Fibroblast of mammary gland (primary cell): ENCODE results near the gene PIGQ.
"Not testable (repeated sequence)": the region's sequence is repeated elsewhere in the genome, so short reads cannot be mapped to it uniquely, and the experiment has no call there.

Source experiments
- DNase-seq: peaks from one replicate; pipeline ENCODE4 v3.0.0-alpha.2; 2010; ENCODE audit warnings: low read depth
- H3K4me3 ChIP-seq: 2 replicates; pipeline ENCODE4 v1.5.1; 2011; ENCODE audit warnings: low read depth, mild to moderate bottlenecking, low read length, moderate library complexity; ENCODE audit not compliant: control insufficient read depth
- TF ChIP-seq, protein P1 (sequence below): conservative IDR thresholded peaks from 2 replicates; pipeline ENCODE4 v1.5.1; 2011; ENCODE audit warnings: low read depth, low read length, inconsistent platforms; ENCODE audit not compliant: control insufficient read depth, insufficient read depth

The PIGQ gene

DNA sequence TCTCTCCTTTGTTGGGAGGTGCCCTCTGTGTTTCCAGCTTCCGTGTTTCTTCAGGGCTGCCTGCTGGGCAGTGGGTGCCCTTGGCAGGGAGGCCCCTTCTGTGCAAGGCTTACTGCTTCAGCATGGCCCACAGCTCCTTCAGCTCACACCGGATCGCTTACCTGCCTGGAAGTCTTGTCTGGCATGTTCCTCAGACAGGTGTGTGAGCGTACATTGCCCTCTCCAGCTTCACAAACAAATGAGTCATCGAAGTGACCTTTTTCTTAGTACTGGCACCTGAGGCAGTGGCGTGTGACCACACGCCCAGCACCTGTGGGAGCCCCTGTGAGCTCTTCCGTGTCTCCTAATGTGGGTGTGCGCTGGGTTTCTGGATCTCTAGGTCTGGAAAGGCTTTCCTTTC lies 23.6 kb downstream of the PIGQ start:
- TF ChIP-seq, protein P1, sequence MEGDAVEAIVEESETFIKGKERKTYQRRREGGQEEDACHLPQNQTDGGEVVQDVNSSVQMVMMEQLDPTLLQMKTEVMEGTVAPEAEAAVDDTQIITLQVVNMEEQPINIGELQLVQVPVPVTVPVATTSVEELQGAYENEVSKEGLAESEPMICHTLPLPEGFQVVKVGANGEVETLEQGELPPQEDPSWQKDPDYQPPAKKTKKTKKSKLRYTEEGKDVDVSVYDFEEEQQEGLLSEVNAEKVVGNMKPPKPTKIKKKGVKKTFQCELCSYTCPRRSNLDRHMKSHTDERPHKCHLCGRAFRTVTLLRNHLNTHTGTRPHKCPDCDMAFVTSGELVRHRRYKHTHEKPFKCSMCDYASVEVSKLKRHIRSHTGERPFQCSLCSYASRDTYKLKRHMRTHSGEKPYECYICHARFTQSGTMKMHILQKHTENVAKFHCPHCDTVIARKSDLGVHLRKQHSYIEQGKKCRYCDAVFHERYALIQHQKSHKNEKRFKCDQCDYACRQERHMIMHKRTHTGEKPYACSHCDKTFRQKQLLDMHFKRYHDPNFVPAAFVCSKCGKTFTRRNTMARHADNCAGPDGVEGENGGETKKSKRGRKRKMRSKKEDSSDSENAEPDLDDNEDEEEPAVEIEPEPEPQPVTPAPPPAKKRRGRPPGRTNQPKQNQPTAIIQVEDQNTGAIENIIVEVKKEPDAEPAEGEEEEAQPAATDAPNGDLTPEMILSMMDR = no peak
- DNase-seq = no peak
- no peak overlapping the region for H3K4me3 ChIP-seq

DNA sequence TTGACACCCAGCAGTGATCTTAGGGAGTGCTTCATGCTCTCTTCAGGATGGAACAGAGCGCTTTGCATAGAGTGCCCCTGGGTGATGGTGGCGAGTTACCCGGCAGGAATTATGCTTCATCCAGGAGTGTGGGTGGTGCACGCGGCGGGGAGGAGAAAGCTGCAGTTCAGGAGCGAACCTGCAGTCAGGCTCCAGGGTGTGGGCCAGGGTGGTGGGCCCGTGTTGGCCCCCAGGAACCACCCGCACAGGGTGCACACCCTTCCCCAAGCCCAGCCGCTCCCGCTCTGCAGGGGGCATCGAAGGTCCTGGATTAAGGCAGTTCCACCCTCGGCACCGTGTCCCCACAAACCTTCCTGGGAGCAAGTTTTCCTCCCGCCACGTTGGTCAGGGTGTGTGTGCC lies 24.0 kb downstream of the PIGQ start:
- TF ChIP-seq, protein P1 = no peak
- H3K4me3 ChIP-seq = no peak overlapping the region
- no peak for DNase-seq

- H3K4me3 ChIP-seq = no peak overlapping the region
- no peak for DNase-seq
- TF ChIP-seq, protein P1 = no peak
These were observed 25.3 kb downstream of the PIGQ start for GRCh38 chr16:595094-595528.

GRCh38 chr16:595942-596735 lies 26.4 kb downstream of the PIGQ start:
- no peak for DNase-seq
- no peak overlapping the region for H3K4me3 ChIP-seq
- TF ChIP-seq, protein P1 = no peak

- TF ChIP-seq, protein P1 = no peak
- no peak overlapping the region for H3K4me3 ChIP-seq
- no peak for DNase-seq
These were observed 26.9 kb downstream of the PIGQ start for GRCh38 chr16:596736-597060.

GRCh38 chr16:597655-598054 lies 27.9 kb downstream of the PIGQ start:
- H3K4me3 ChIP-seq, DNase-seq: not testable (repeated sequence)

- H3K4me3 ChIP-seq = no peak overlapping the region
- no peak for DNase-seq
- TF ChIP-seq, protein P1 = no peak
These were observed 29.3 kb downstream of the PIGQ start for GRCh38 chr16:598823-599739.
